Measurements from ENCODE around the gene DPP4. TPM values are rescaled to one million over a fixed set of nuclear protein-coding genes. Genes with fewer than 3 reads are reported as not detected.
A peak's percentile ranks its signal among the peaks of the same experiment; 100 is the strongest.

Gene DPP4
- 80.0 TPM for polyA plus RNA-seq (2013, experiment 1 of 2)
- polyA plus RNA-seq (2013, experiment 2 of 2): 82.7 TPM

- peak within 1 kb of the TSS; percentile 59 to 91 for H3K4me3 ChIP-seq (ENCODE audit: insufficient read depth in 1 of 2, low read depth in 1 of 2, low read length in 2 of 2)
- H3K9me3 ChIP-seq (ENCODE audit: control insufficient read depth, low read length): peaks cover 25% of the 10 kb centered on the region
- H2BK5ac ChIP-seq (ENCODE audit: low read depth, low read length, poor library complexity, severe bottlenecking): peak within 1 kb of the TSS; percentile 47
- WGBS: 2% methylated on average over 51 of the region's 71 CpGs
- H2AK5ac ChIP-seq (ENCODE audit: low read length, severe bottlenecking): no peak within 1 kb of the TSS
- H3K79me1 ChIP-seq (replicated peaks; ENCODE audit: low read length, poor library complexity, severe bottlenecking): no peaks in the 10 kb centered on the region
- H3K4me1 ChIP-seq (ENCODE audit: control insufficient read depth, insufficient read depth, low read depth, low read length): peaks cover 19% of the 10 kb centered on the region
- H2AFZ ChIP-seq (ENCODE audit: low read depth, low read length): peak within 1 kb of the TSS; percentile 74
- H2BK120ac ChIP-seq (ENCODE audit: low read depth, low read length): peak within 1 kb of the TSS; percentile 92
- H3K27ac ChIP-seq (ENCODE audit: low read length, poor library complexity, severe bottlenecking): no peak within 1 kb of the TSS
- H2BK15ac ChIP-seq (ENCODE audit: low read depth, poor library complexity, severe bottlenecking): peak within 1 kb of the TSS; percentile 91
- H3K14ac ChIP-seq (ENCODE audit: low read length in 2 of 2): peak within 1 kb of the TSS in 1 of 2 experiments; percentile 18
- peak within 1 kb of the TSS; percentile 38 to 74 for H2BK12ac ChIP-seq (ENCODE audit: low read length in 2 of 2)
- H3K4me2 ChIP-seq (ENCODE audit: low read length, poor library complexity, severe bottlenecking): peak within 1 kb of the TSS; percentile 91
- H4K8ac ChIP-seq (ENCODE audit: low read length): peak within 1 kb of the TSS; percentile 43
- DNase-seq: peak; percentile 42
- H3K23ac ChIP-seq (ENCODE audit: low read length in 2 of 2): no peak within 1 kb of the TSS
- no peaks in the 10 kb centered on the region for H3K27me3 ChIP-seq (ENCODE audit: control insufficient read depth in 1 of 2, insufficient read depth in 1 of 2, low read length in 2 of 2)
- H3K9ac ChIP-seq (ENCODE audit: low read length): peak within 1 kb of the TSS; percentile 98
- peak within 1 kb of the TSS; percentile 47 to 57 for H3K4ac ChIP-seq (ENCODE audit: low read depth in 1 of 2, low read length in 2 of 2)
- peak within 1 kb of the TSS; percentile 58 for H4K91ac ChIP-seq (ENCODE audit: low read length)
- H3K36me3 ChIP-seq (ENCODE audit: control insufficient read depth in 1 of 2, insufficient read depth in 2 of 2, low read depth in 1 of 2, low read length in 2 of 2): peaks cover 0 to 57% of the 10 kb centered on the region in 2 experiments
- H3K18ac ChIP-seq (ENCODE audit: low read depth in 1 of 2, low read length in 2 of 2): peak within 1 kb of the TSS; percentile 61 to 76
Measured at GRCh38 chr2:162073888-162074631, at the start of gene DPP4. Gene DPP4, minus strand, starts transcription at chr2:162074215. Its CDS starts 234 bp downstream, at chr2:162073981.

GRCh38 chr2:162118166-162119031 lies 44.4 kb upstream of the DPP4 start:
- H3K36me3 ChIP-seq (ENCODE audit: control insufficient read depth in 1 of 2, insufficient read depth in 2 of 2, low read depth in 1 of 2, low read length in 2 of 2): no peaks in the 10 kb centered on the region
- peak; percentile 22 for DNase-seq
- peaks cover 10% of the 10 kb centered on the region for H3K9me3 ChIP-seq (ENCODE audit: control insufficient read depth, low read length)
- H2AK5ac ChIP-seq (ENCODE audit: low read length, severe bottlenecking): no peak overlapping the region
- H4K91ac ChIP-seq (ENCODE audit: low read length): no peak overlapping the region
- no peak overlapping the region for H3K4ac ChIP-seq (ENCODE audit: low read depth in 1 of 2, low read length in 2 of 2)
- H3K27me3 ChIP-seq (ENCODE audit: control insufficient read depth in 1 of 2, insufficient read depth in 1 of 2, low read length in 2 of 2): no peaks in the 10 kb centered on the region
- H3K27ac ChIP-seq (ENCODE audit: low read length, poor library complexity, severe bottlenecking): no peak overlapping the region
- no peak overlapping the region for H3K23ac ChIP-seq (ENCODE audit: low read length in 2 of 2)
- H2BK12ac ChIP-seq (ENCODE audit: low read length in 2 of 2): peak overlapping the region in 1 of 2 experiments; percentile 4
- no peaks in the 10 kb centered on the region for H3K4me1 ChIP-seq (ENCODE audit: control insufficient read depth, insufficient read depth, low read depth, low read length)
- no peak overlapping the region for H3K4me3 ChIP-seq (ENCODE audit: insufficient read depth in 1 of 2, low read depth in 1 of 2, low read length in 2 of 2)
- H2BK120ac ChIP-seq (ENCODE audit: low read depth, low read length): no peak overlapping the region
- H3K79me1 ChIP-seq (replicated peaks; ENCODE audit: low read length, poor library complexity, severe bottlenecking): no peaks in the 10 kb centered on the region
- no peak overlapping the region for H3K4me2 ChIP-seq (ENCODE audit: low read length, poor library complexity, severe bottlenecking)
- H3K9ac ChIP-seq (ENCODE audit: low read length): peak overlapping the region; percentile 72
- H2BK15ac ChIP-seq (ENCODE audit: low read depth, poor library complexity, severe bottlenecking): no peak overlapping the region
- H2BK5ac ChIP-seq (ENCODE audit: low read depth, low read length, poor library complexity, severe bottlenecking): no peak overlapping the region
- no peak overlapping the region for H4K8ac ChIP-seq (ENCODE audit: low read length)
- 95% methylated on average over 6 of the region's 7 CpGs for WGBS
- no peak overlapping the region for H2AFZ ChIP-seq (ENCODE audit: low read depth, low read length)
- H3K14ac ChIP-seq (ENCODE audit: low read length in 2 of 2): no peak overlapping the region
- H3K18ac ChIP-seq (ENCODE audit: low read depth in 1 of 2, low read length in 2 of 2): peak overlapping the region in 1 of 2 experiments; percentile 1

GRCh38 chr2:162116352-162116751 lies 42.3 kb upstream of the DPP4 start:
- Histone ChIP-seq H4K91ac (ENCODE audit: low read length) (no peak overlapping the region), H3K4me1 (ENCODE audit: control insufficient read depth, insufficient read depth, low read depth, low read length) (no peaks in the 10 kb centered on the region), H3K4me2 (ENCODE audit: low read length, poor library complexity, severe bottlenecking) (no peak overlapping the region), H4K8ac (ENCODE audit: low read length) (no peak overlapping the region), H3K14ac (ENCODE audit: low read length in 2 of 2) (no peak overlapping the region), H2BK5ac (ENCODE audit: low read depth, low read length, poor library complexity, severe bottlenecking) (no peak overlapping the region), H3K9ac (ENCODE audit: low read length) (no peak overlapping the region), H3K4me3 (ENCODE audit: insufficient read depth in 1 of 2, low read depth in 1 of 2, low read length in 2 of 2) (no peak overlapping the region), H2BK120ac (ENCODE audit: low read depth, low read length) (no peak overlapping the region), H2AK5ac (ENCODE audit: low read length, severe bottlenecking) (no peak overlapping the region), H3K23ac (ENCODE audit: low read length in 2 of 2) (no peak overlapping the region), H3K36me3 (ENCODE audit: control insufficient read depth in 1 of 2, insufficient read depth in 2 of 2, low read depth in 1 of 2, low read length in 2 of 2) (no peaks in the 10 kb centered on the region), H3K79me1 (replicated peaks; ENCODE audit: low read length, poor library complexity, severe bottlenecking) (no peaks in the 10 kb centered on the region), H2AFZ (ENCODE audit: low read depth, low read length) (no peak overlapping the region), H3K4ac (ENCODE audit: low read depth in 1 of 2, low read length in 2 of 2) (no peak overlapping the region), H2BK12ac (ENCODE audit: low read length in 2 of 2) (no peak overlapping the region), H3K9me3 (ENCODE audit: control insufficient read depth, low read length) (peaks cover 10% of the 10 kb centered on the region), H3K18ac (ENCODE audit: low read depth in 1 of 2, low read length in 2 of 2) (no peak overlapping the region), H2BK15ac (ENCODE audit: low read depth, poor library complexity, severe bottlenecking) (no peak overlapping the region), H3K27me3 (ENCODE audit: control insufficient read depth in 1 of 2, insufficient read depth in 1 of 2, low read length in 2 of 2) (no peaks in the 10 kb centered on the region), H3K27ac (ENCODE audit: low read length, poor library complexity, severe bottlenecking) (no peak overlapping the region)
- DNase-seq: no peak

- Histone ChIP-seq H2AFZ (ENCODE audit: low read depth, low read length) (no peak overlapping the region), H3K18ac (ENCODE audit: low read depth in 1 of 2, low read length in 2 of 2) (no peak overlapping the region), H2BK15ac (ENCODE audit: low read depth, poor library complexity, severe bottlenecking) (no peak overlapping the region), H3K4me2 (ENCODE audit: low read length, poor library complexity, severe bottlenecking) (no peak overlapping the region), H3K23ac (ENCODE audit: low read length in 2 of 2) (no peak overlapping the region), H3K14ac (ENCODE audit: low read length in 2 of 2) (no peak overlapping the region), H3K27me3 (ENCODE audit: control insufficient read depth in 1 of 2, insufficient read depth in 1 of 2, low read length in 2 of 2) (no peaks in the 10 kb centered on the region), H2BK12ac (ENCODE audit: low read length in 2 of 2) (no peak overlapping the region), H4K8ac (ENCODE audit: low read length) (no peak overlapping the region), H2BK120ac (ENCODE audit: low read depth, low read length) (no peak overlapping the region), H3K79me1 (replicated peaks; ENCODE audit: low read length, poor library complexity, severe bottlenecking) (no peaks in the 10 kb centered on the region), H3K36me3 (ENCODE audit: control insufficient read depth in 1 of 2, insufficient read depth in 2 of 2, low read depth in 1 of 2, low read length in 2 of 2) (no peaks in the 10 kb centered on the region), H4K91ac (ENCODE audit: low read length) (no peak overlapping the region), H3K4me3 (ENCODE audit: insufficient read depth in 1 of 2, low read depth in 1 of 2, low read length in 2 of 2) (no peak overlapping the region), H3K4ac (ENCODE audit: low read depth in 1 of 2, low read length in 2 of 2) (no peak overlapping the region), H3K9me3 (ENCODE audit: control insufficient read depth, low read length) (peaks cover 10% of the 10 kb centered on the region), H3K4me1 (ENCODE audit: control insufficient read depth, insufficient read depth, low read depth, low read length) (no peaks in the 10 kb centered on the region), H2BK5ac (ENCODE audit: low read depth, low read length, poor library complexity, severe bottlenecking) (no peak overlapping the region), H3K27ac (ENCODE audit: low read length, poor library complexity, severe bottlenecking) (no peak overlapping the region), H2AK5ac (ENCODE audit: low read length, severe bottlenecking) (no peak overlapping the region), H3K9ac (ENCODE audit: low read length) (no peak overlapping the region)
- WGBS: 92% methylated on average over 2 of the region's 2 CpGs
- DNase-seq: no peak
Measured at GRCh38 chr2:162115076-162115475, 41.1 kb upstream of the DPP4 start.
